ENCODE measurements around the gene ENOX1.

DNA sequence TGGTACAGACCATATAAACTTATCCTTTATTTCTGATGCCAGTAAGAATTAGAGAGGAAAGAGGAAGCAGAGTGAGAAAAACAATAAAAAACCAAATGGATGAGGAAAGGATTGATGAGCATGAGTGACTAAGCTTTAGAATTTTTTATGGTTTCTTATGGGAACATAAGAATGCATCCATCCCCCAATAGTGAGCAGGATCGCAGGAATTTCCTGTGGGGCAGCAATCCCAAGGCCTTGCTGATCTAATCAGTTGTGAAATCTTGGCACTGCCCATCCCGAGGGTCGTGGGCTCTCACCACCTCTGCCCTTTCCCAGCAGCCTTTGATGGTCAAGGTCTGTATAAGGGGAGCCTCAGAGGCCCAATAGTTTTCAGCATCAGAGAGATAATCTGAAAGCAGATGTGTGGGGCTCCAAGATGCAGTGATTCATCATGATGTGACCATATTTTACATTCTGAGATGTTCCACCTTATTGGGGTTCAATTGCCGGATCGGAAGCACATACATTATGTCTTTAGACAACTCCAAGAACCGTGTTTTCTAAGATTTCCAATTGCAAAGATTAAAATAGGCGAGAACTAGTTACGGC is 541.3 kb downstream of the ENOX1 start:
- TF ChIP-seq SUZ12 (IDR thresholded peaks at IDR 0.05; ENCODE audit: low read depth, low read length) = no peak
- TF ChIP-seq, protein P1, sequence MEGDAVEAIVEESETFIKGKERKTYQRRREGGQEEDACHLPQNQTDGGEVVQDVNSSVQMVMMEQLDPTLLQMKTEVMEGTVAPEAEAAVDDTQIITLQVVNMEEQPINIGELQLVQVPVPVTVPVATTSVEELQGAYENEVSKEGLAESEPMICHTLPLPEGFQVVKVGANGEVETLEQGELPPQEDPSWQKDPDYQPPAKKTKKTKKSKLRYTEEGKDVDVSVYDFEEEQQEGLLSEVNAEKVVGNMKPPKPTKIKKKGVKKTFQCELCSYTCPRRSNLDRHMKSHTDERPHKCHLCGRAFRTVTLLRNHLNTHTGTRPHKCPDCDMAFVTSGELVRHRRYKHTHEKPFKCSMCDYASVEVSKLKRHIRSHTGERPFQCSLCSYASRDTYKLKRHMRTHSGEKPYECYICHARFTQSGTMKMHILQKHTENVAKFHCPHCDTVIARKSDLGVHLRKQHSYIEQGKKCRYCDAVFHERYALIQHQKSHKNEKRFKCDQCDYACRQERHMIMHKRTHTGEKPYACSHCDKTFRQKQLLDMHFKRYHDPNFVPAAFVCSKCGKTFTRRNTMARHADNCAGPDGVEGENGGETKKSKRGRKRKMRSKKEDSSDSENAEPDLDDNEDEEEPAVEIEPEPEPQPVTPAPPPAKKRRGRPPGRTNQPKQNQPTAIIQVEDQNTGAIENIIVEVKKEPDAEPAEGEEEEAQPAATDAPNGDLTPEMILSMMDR (CRISPR knock-in tag; IDR thresholded peaks at IDR 0.05) = no peak

All from HepG2 (cell line).